Measurements from ENCODE around the gene SORBS1.

Gene SORBS1

GRCh38 chr10:95377950-95378349, 183.2 kb downstream of the SORBS1 start:
- H3K27ac Mint-ChIP-seq = no peak overlapping the region
- no peaks in the 10 kb centered on the region for H3K36me3 Mint-ChIP-seq (ENCODE audit: low read depth)
- H3K4me1 Mint-ChIP-seq (ENCODE audit: low read depth) = no peaks in the 10 kb centered on the region
- H3K27me3 Mint-ChIP-seq (ENCODE audit: low read depth) = peaks cover 23% of the 10 kb centered on the region
- no peaks in the 10 kb centered on the region for H3K9me3 Mint-ChIP-seq
- H3K4me3 Mint-ChIP-seq = no peak overlapping the region

GRCh38 chr10:95375418-95375817, 185.8 kb downstream of the SORBS1 start:
- no peaks in the 10 kb centered on the region for H3K36me3 Mint-ChIP-seq (ENCODE audit: low read depth)
- no peaks in the 10 kb centered on the region for H3K9me3 Mint-ChIP-seq
- H3K27ac Mint-ChIP-seq = no peak overlapping the region
- H3K4me3 Mint-ChIP-seq = no peak overlapping the region
- H3K27me3 Mint-ChIP-seq (ENCODE audit: low read depth) = peaks cover 40% of the 10 kb centered on the region
- no peaks in the 10 kb centered on the region for H3K4me1 Mint-ChIP-seq (ENCODE audit: low read depth)

- Mint-ChIP-seq H3K27ac (no peak overlapping the region), H3K36me3 (ENCODE audit: low read depth) (no peaks in the 10 kb centered on the region), H3K27me3 (ENCODE audit: low read depth) (peaks cover 45% of the 10 kb centered on the region), H3K9me3 (no peaks in the 10 kb centered on the region), H3K4me1 (ENCODE audit: low read depth) (no peaks in the 10 kb centered on the region), H3K4me3 (no peak overlapping the region)
Measured at GRCh38 chr10:95374597-95375209, 186.5 kb downstream of the SORBS1 start.

DNA sequence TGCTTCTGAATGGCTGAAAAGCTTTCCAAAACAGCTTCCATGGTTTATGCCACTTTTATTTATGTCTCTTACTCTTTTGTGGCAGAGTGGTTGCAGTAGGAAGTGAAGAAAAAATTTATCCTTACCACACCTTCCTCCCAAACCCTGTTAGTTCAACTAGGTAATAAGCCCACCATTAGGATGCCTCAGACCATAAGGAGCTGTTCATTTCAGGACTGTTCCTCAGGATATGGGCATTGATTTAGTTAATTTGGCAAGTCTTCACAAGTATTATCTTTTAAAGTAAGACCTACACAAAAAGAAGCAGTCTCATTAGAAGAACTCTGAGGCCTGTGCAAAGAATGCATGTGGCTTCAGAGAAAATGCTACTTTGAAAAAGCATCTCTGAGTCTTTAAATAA, 187.5 kb downstream of the SORBS1 start:
- Mint-ChIP-seq H3K36me3 (ENCODE audit: low read depth) (no peaks in the 10 kb centered on the region), H3K4me3 (no peak overlapping the region), H3K27me3 (ENCODE audit: low read depth) (peaks cover 54% of the 10 kb centered on the region), H3K9me3 (no peaks in the 10 kb centered on the region), H3K27ac (no peak overlapping the region), H3K4me1 (ENCODE audit: low read depth) (no peaks in the 10 kb centered on the region)

GRCh38 chr10:95364342-95364741, 196.8 kb downstream of the SORBS1 start:
- Mint-ChIP-seq H3K4me1 (ENCODE audit: low read depth) (no peaks in the 10 kb centered on the region), H3K27me3 (ENCODE audit: low read depth) (peaks cover 21% of the 10 kb centered on the region), H3K9me3 (no peaks in the 10 kb centered on the region), H3K4me3 (no peak overlapping the region), H3K27ac (no peak overlapping the region), H3K36me3 (ENCODE audit: low read depth) (no peaks in the 10 kb centered on the region)

DNA sequence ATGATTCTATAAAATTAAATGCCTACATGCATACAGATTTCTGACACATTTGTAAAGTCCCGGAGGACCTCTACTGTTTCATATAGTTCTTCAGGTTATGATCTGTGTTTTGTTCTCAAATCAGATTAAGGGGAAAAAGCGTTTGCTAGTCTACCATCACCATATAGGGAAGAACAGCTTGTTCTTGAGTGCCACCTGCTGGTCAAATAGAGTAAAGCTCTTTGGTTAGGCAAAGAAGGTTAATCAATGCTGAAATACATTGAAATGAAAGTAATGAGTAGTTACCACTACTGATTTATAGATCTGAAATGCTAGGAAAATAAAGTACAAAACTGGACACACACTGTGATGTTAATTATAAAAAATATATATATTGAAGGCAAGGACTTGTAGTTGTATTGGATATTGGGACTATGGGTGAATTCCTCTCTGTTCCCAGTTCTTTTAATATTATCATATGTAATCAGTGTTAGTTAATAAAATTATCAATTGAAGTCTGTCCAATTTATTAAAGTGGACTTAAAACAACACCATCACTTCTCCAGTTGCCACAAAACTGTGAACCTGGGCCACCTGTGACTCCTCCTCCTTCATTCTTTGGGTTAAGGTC, 197.8 kb downstream of the SORBS1 start:
- no peaks in the 10 kb centered on the region for H3K9me3 Mint-ChIP-seq
- H3K36me3 Mint-ChIP-seq (ENCODE audit: low read depth) = no peaks in the 10 kb centered on the region
- peaks cover 13% of the 10 kb centered on the region for H3K27me3 Mint-ChIP-seq (ENCODE audit: low read depth)
- H3K4me1 Mint-ChIP-seq (ENCODE audit: low read depth) = no peaks in the 10 kb centered on the region
- no peak overlapping the region for H3K4me3 Mint-ChIP-seq
- no peak overlapping the region for H3K27ac Mint-ChIP-seq

- Mint-ChIP-seq H3K36me3 (ENCODE audit: low read depth) (no peaks in the 10 kb centered on the region), H3K4me3 (no peak overlapping the region), H3K27me3 (ENCODE audit: low read depth) (peaks cover 6% of the 10 kb centered on the region), H3K27ac (peak overlapping the region; percentile 17), H3K4me1 (ENCODE audit: low read depth) (no peaks in the 10 kb centered on the region), H3K9me3 (no peaks in the 10 kb centered on the region)
Measured at GRCh38 chr10:95360122-95360714, 201.0 kb downstream of the SORBS1 start.

DNA sequence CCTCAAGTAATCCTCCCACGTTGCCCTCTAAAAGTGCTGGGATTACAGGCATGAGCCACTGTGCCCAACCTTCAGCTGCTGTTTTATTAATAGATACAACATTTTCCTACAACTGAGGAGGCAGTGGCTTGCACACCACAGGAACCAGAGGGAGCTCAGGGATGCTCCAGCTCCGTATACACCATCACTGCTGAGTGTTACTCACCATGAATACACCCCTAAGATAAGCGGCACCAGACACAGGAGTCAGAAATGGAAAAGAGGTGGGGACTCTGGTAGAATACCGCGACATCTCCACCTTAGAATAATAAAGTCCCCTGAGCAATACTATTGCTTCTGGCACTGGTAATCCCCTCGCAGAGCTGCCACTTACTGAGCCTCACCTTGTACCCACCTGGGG, 201.7 kb downstream of the SORBS1 start:
- H3K36me3 Mint-ChIP-seq (ENCODE audit: low read depth) = no peaks in the 10 kb centered on the region
- no peak overlapping the region for H3K4me3 Mint-ChIP-seq
- H3K9me3 Mint-ChIP-seq = no peaks in the 10 kb centered on the region
- peaks cover 10% of the 10 kb centered on the region for H3K27me3 Mint-ChIP-seq (ENCODE audit: low read depth)
- no peak overlapping the region for H3K27ac Mint-ChIP-seq
- no peaks in the 10 kb centered on the region for H3K4me1 Mint-ChIP-seq (ENCODE audit: low read depth)

DNA sequence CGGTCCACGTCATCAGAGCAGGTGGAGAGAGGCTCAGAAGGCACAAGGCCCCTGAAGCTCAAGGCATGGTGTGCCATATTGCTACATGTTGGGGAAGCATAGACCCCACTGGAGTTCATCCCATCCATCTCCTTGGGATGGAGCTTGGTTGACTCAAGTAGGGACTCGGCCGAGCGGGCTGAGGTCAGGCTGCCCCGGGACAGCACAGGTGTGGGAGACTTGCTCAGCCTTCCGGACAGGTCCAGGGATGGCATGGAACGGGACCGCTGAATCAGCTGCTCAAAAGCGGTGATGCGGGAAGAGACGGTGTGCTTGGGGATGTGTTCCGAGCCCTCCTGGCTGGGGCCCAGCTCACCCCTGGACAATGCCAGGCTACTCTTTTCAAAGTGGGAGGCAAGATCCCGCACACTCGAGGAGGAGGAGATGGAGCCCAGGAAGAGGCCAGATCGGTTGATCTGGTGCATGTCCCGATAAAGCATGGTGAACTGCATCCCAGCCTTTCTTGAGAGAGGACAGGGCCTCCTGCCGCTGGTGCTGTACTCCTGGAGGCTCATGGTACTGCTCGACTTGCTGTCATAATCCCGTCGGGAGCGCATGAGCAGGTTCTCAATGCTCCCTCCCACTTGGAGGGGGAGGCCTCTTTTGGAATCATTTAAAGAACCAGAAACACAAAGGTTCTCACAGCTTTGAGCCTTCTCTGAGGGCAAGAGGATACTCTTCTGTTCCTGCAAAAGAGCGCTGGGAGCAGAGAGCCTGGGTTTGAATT, 204.8 kb downstream of the SORBS1 start:
- H3K27me3 Mint-ChIP-seq (ENCODE audit: low read depth) = peaks cover 4% of the 10 kb centered on the region
- H3K36me3 Mint-ChIP-seq (ENCODE audit: low read depth) = no peaks in the 10 kb centered on the region
- H3K4me3 Mint-ChIP-seq = no peak overlapping the region
- H3K4me1 Mint-ChIP-seq (ENCODE audit: low read depth) = no peaks in the 10 kb centered on the region
- no peak overlapping the region for H3K27ac Mint-ChIP-seq
- no peaks in the 10 kb centered on the region for H3K9me3 Mint-ChIP-seq

GRCh38 chr10:95355301-95355700, 205.9 kb downstream of the SORBS1 start:
- Mint-ChIP-seq H3K4me3 (no peak overlapping the region), H3K27ac (no peak overlapping the region), H3K4me1 (ENCODE audit: low read depth) (no peaks in the 10 kb centered on the region)

DNA sequence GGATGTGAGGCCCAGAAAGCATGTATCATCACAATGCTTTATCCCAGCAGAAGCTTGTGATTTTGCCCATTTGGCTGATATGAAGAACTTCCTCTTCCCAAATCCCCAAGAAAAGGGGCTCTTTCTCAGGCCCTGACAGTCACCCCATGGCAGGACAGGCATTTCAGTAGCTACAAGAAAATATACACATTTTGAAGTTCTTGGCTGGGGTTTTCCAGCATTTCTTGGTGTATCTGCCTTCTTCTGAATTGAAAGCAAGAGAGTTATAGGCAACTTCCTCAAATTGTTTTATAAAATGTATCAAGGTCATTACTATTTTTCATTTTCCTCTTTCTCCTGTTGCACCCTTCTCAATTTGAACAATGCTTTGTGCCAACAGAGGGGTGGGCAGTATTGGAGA, 207.1 kb downstream of the SORBS1 start:
- Mint-ChIP-seq H3K4me3 (no peak overlapping the region), H3K27me3 (ENCODE audit: low read depth) (peaks cover 7% of the 10 kb centered on the region), H3K27ac (no peak overlapping the region), H3K9me3 (no peaks in the 10 kb centered on the region), H3K36me3 (ENCODE audit: low read depth) (no peaks in the 10 kb centered on the region), H3K4me1 (ENCODE audit: low read depth) (no peaks in the 10 kb centered on the region)

More at GRCh38 chr10:95355301-95355700, 205.9 kb downstream of the SORBS1 start:
- no peaks in the 10 kb centered on the region for H3K36me3 Mint-ChIP-seq (ENCODE audit: low read depth)
- peaks cover 4% of the 10 kb centered on the region for H3K27me3 Mint-ChIP-seq (ENCODE audit: low read depth)
- no peaks in the 10 kb centered on the region for H3K9me3 Mint-ChIP-seq

- H3K27me3 Mint-ChIP-seq (ENCODE audit: low read depth) = peaks cover 8% of the 10 kb centered on the region
- H3K36me3 Mint-ChIP-seq (ENCODE audit: low read depth) = no peaks in the 10 kb centered on the region
- no peaks in the 10 kb centered on the region for H3K9me3 Mint-ChIP-seq
- H3K4me3 Mint-ChIP-seq = no peak overlapping the region
- H3K4me1 Mint-ChIP-seq (ENCODE audit: low read depth) = no peaks in the 10 kb centered on the region
- no peak overlapping the region for H3K27ac Mint-ChIP-seq
Measured at GRCh38 chr10:95353123-95353522, 208.0 kb downstream of the SORBS1 start.

DNA sequence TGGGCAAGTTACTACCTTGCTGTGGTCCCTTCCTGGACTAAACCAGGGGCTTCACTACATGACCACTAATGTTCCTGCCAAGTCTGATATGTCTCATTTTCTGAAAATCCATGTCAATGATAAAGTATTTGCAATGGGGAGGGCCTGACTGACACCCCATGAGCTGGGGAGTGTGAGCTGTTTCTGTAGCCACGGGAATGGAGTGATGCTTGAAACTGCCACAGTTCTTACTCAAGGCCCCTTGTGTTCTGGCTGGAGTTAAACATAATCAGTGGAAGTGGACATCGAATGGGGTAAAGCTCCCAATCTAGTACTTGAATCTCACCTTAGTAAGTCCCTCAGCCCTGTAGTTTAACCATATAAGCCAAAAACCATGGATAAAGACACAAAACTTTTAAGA, 208.5 kb downstream of the SORBS1 start:
- Mint-ChIP-seq H3K27ac (no peak overlapping the region), H3K4me1 (ENCODE audit: low read depth) (no peaks in the 10 kb centered on the region), H3K9me3 (no peaks in the 10 kb centered on the region), H3K4me3 (no peak overlapping the region), H3K36me3 (ENCODE audit: low read depth) (no peaks in the 10 kb centered on the region), H3K27me3 (ENCODE audit: low read depth) (peaks cover 8% of the 10 kb centered on the region)

DNA sequence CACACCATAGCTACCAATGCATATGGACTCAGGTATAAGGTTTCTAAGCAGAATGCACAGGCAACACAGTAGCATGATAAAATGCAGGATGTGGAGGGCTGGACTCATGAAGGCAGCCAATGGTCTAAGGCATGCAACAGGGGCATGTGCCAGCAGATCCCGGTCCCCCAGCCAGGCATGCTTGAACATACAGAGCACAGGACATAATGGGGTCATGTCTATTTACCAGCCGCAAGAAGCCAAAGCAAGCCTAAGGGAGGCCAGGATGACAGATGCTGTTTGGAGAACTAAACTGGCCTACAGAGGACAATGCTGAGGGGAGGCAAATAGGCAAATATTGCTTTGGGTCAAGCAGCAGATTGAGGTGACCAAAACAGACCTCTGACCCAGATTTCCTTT, 210.3 kb downstream of the SORBS1 start:
- Mint-ChIP-seq H3K9me3 (no peaks in the 10 kb centered on the region), H3K27ac (no peak overlapping the region), H3K36me3 (ENCODE audit: low read depth) (no peaks in the 10 kb centered on the region), H3K4me1 (ENCODE audit: low read depth) (no peaks in the 10 kb centered on the region), H3K27me3 (ENCODE audit: low read depth) (peaks cover 20% of the 10 kb centered on the region), H3K4me3 (no peak overlapping the region)

All from T-helper 1 cell treated with Interleukin-12 subunit alpha and Interleukin-12 subunit beta and Interleukin-4 antibody, amounts not matched to agents 30 μg/mL and 1 μg/mL, for 36 hours (primary cell).